GM18873 (cell line): ENCODE results near the gene GALNT18.

Source experiments
- ATAC-seq: cut with Tn5 transposase; IDR thresholded peaks from one replicate; pipeline ENCODE4 v1.9.1; 2021; ENCODE audit warnings: mild to moderate bottlenecking, moderate library complexity, moderate number of reproducible peaks; ENCODE audit not compliant: unreplicated experiment, low FRiP score

The GALNT18 gene

DNA sequence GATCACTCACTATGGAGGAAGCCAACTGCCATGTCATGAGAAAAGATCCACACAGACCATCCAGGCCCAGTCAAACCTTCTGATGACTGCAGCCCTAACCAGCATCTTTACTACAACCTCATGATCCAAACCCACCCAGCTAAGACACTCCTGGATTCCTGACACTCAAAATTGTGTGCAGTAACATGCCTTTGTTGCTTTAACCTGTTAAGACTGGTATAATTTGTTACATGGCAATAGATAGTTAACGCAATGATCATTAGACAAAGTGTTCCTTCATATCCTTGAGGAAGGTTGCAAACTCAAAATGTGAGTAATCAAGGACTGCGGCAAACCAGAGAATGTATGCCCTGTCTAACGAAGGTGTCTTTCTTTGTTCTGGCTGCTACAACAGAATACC lies 221.7 kb downstream of the GALNT18 start:
- ATAC-seq, result no peak

DNA sequence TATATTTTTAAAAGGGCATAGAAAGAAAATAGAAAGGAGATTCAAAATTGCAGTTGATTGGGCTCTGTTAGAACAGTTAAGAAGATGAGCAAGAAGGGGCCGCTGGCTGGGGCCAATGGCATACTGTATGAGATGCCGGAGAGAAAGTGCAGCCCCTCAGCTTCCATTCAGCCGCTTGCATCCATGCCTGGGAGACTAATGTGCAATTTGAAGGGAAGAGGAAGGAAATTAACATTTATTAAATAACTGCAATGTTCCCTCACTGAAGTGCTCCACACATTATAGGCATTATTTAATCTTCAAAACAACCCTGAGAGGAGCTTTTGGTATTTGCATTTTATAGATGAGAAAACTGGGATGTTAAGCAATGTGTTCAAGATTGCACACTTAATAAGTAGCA lies 224.0 kb downstream of the GALNT18 start:
- ATAC-seq, result no peak

DNA sequence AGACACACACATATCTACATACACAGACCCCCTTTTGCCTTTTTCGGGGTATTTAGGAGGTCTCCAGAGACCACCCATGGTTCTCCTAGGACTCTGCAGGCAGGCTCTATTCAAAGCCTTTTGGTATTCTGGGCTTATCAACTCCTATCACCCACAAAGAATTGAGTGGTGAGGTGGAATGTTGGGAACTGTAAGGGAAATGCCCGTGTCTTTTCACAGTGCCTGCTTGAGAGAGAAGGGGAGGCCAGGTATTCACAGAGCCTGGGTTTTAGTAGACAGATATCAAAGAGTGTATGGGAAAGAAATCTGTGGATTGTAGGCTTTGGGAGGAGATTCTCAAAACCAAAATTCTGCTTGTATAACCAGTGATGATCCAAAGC lies 224.8 kb downstream of the GALNT18 start:
- no peak for ATAC-seq

DNA sequence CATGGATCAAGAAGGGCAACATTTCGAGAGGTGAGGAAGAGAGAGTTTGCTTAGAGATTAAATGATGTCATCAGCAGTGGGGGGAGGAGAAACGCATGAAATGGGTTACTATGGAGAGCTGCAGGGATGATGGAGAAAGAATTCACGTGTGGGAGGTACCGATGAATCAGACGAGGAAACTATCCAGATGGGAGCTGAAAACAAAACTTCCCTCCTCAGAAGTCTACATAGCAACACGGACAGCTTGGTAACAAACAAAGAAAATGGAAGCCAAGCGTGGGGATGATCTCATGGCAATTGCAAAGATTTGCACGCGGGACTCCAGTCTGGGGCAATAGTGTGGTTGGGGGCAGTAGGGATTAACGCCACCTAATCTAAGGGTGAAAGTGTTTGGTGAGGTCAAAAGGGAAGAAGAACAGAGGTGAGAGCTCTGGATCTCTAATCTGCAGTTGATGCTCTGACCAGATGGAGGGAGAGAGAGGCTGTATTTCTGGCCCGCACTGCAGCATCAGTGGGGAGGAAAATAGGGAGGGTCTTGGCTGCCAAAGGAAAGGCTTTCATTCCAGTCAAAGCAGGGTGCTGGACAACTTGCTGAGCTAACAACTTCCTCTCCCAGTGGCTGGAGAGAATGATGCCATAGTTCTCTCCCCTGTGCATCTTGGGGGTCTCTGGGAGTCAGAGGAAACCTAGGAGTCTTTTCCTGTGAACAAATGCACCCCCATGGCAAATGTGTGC lies 225.3 kb downstream of the GALNT18 start:
- ATAC-seq, result no peak

DNA sequence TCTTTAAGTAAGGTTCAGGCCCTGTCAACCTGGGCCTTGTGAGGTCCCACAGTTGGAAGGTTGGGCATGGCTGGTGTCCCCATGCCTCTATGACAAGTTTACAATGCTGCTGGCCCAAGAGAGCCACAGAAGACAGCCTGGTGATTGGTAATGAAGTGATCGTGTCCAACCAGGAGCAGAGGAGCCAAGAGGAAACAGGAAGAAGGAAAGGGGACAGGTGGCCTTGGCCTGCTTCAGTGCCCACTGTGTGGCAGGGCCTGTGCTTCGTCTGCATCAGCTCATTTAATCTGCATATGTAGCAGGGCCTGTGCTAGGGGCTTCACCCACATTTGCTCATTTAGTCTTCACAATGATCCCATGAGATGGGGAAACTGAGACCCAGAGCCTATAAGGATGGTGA lies 226.7 kb downstream of the GALNT18 start:
- no peak for ATAC-seq

DNA sequence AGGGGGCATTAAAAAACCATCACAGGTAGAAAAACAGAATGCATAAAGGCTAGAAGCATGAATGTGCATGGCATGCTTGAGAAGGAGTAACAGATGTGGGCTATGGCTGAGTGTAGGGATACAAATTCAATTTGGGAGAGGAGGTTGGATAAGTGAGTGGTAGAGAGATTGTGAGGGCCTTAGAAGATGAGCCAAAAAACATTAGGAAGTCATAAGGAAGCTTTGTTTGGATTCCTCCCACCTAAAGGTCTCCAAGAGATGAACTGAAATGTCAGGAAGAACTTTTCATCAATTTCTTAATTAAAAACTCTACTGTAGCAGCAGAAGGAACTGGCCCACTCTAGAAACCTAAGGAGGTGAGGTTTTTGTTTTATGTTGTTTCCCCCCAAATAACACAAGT lies 227.6 kb downstream of the GALNT18 start:
- no peak for ATAC-seq

DNA sequence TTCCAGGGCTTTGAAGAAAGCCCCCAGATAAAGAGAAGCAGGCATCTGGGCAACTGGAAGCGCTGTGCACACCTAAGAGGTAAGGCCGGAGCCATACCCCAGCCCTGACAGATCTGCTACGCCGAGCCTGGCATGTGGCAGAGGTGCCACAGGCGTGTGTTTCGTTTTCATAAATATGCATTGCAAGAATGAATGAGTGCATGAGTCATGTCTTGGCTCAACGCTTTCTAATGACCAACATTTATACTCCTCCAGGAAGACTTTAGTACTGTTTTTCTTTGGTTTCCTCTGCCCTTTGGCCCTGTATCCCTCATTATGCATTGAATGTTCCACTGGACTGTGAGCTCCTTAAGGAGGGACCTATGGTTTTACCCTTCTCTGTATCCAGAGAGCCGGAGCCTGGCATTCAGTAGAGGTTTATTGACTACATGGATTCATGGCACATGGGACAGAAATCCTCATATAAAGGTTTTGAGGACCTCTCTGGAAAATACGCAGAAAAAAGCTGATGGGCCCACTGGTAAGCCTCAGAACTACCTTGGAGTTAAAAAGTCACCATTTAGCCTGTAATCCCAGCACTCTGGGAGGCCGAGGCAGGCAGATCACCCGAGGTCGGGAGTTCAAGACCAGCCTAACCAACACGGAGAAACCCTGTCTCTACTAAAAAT lies 229.9 kb downstream of the GALNT18 start:
- ATAC-seq, result no peak

DNA sequence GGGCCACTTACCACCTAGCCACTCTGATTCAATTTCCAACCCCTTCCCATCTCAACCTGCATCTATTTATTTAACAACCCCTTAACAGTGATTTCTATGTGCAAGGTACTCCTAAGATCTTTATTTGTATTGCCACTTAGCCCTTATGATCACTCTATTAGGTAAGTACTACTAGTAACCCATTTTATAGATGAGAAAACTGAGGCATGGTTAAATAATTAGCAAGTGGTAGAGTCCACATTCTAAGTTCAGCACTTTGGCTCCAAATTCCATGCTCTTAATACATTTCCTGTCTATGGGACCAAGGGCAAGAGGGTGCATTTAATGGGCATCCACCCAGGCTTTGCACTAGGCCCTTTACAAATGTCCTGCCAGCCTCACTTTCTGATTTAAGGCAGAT lies 230.6 kb downstream of the GALNT18 start:
- no peak for ATAC-seq

DNA sequence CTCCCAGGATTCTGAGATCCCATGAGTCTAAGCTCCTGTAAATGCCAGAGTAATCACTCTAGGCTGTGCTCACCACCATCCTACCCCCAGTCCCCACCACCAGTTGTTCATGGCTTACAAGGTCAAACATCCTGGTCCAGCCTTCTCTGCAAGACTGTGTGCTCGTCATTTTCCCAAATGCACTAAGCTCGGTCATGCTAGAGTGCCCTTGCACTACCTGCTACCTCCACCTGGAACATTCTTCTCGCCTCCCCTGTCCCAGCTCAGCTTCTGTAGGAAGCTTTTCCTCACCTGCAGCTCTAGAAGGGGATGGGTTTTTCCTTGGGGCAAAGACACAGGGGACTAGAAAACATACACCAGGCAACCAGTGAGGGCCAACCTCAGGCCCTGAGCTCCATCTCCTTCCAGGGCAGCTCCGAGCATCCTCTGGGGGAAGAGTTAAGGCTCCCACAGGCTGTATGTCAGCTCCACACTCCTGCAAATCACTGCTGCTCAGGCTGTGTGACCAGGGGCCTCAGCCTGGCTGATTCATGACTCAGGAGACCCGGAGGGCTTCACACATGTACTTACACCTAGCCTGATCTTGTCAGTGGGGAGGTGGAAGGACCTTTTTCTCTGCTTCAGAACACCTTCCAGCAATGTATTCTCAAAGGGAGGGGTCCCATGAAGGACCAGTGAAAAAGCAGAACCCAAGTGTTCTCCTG lies 231.6 kb downstream of the GALNT18 start:
- no peak for ATAC-seq

DNA sequence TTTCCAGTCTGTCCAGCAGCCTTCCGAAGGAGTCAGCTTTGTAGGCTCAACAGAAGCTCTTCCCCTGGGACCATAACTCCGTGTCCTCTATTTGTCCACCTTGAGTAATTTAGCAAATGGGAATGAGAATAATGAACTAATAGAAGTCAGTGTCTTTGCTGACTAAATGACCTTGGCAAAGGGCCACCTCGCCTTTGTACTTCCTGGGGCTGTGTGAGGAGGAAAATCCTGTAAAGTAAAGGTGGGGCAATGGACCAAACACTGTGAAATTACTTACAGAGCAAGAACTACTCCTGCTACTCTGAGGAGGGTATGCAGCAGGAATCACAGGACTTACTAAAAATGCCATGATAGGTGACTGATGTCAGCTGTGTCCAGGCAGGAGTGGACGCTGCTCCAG lies 232.6 kb downstream of the GALNT18 start:
- ATAC-seq, result no peak

DNA sequence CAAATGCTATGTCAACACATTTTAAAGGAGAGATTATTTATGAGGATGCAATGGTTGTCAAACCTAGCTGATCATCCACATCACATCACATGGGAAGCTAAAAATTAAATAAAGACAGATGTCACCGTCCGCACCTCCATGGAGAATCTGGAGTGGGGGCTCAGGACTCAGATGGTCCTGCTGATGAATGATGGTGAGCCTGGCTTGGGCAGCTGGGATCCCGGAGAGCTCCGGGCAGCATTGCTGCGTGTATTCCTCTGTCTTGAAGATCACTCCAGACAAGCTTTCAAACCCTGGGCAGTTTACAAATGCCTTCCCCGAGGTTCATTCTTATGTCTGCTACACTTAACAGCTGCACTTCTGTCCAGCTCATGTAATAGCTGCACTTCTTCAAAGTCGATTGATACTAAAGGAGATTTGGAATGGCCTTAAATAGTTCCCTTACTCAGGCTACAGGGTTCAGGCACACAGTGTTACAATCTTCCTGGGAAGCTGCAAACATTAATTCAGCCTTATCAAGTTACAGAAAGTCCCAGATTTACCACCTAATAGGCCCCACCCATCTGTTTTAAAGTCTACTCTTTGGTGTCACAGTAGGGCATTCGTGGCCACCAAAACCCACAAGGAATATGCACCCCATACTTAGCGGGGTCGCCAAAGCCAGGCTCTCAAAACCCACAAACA lies 234.0 kb downstream of the GALNT18 start:
- no peak for ATAC-seq

DNA sequence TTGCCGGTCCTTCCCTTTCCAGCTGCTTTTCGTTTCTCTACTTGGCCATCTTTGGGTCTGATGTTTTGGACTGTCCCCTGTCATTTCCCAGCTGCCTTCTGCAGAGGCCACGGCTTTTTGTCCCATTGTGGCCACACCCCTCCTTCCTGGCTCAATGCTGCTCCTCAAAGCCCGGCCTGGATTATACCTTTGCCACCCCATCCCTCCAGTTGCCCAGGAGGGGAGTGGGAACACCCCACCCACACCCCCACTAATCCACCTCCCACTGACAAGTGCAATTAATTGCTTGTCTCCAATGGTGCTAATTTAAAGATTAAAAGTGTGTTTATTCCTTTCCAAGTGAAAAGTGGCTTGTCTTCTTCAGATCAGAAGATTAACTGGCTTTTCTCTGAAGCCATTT lies 234.6 kb downstream of the GALNT18 start:
- no peak for ATAC-seq

DNA sequence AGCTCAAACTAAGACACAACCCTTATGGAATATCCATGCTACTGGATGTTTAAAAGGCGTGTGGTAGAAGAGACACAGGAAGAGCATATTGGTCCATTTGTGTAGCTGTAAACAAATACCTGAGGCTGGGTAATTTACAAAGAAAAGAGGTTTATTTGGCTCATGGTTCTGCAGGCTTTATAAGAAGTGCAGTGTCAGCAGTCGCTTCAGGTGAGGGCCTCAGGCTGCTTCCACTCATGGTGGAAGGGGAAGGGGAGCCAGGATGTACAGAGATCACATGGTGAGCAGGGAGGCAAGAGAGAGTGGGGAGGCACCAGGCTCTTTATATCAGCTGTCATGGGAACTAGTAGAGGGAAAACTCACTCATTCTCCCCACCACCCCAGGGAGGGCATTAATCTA lies 237.0 kb downstream of the GALNT18 start:
- ATAC-seq, result no peak

DNA sequence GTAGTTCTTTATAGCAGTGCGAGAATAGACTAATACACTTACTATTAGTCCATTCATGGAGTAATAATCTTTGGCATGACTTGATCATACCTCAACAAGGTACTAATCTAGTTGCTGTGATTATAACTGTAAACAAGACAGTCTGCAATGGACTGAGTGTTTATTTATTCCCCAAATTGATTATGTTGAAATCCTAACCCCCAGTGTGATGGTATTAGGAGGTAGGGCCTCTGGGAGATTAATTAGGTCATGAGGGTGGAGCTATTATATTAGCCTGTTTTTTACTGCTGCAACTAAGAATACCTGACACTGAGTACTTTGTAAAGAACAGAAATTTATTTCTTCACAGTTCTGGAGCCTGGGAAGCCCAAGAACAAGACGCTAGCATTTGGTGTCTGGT lies 237.8 kb downstream of the GALNT18 start:
- no peak for ATAC-seq

DNA sequence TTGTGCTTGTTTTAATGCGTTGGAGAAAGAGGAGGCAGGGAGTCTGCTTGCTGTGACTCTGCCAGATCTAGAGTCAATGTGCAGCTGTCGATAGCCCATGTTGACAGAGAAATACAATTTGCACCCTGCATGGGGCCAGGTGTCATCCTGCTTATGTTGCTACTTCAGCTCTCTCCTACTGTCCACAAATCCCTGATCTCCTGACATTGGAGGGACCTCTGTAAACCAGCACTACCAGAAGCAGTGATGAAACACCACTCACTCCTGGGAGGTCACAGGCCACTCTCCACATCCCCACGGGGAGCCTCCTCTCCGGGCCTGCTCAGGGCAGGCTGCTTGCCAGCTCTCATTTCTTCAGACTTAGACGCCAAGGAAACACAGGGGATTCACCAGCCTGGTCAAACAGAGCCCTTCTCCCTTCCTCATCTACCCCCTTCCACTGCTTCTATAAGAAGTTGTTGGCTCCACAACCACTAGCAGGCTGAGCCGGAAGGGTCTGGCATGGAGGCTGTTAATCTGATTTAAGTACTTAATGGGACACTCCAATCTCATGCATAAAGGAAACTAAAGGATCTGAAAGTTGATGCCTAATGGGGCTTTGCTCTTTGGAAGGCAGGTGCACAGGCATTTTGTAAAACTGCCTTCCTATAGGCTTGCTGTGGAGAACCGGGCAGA lies 238.8 kb downstream of the GALNT18 start:
- no peak for ATAC-seq

DNA sequence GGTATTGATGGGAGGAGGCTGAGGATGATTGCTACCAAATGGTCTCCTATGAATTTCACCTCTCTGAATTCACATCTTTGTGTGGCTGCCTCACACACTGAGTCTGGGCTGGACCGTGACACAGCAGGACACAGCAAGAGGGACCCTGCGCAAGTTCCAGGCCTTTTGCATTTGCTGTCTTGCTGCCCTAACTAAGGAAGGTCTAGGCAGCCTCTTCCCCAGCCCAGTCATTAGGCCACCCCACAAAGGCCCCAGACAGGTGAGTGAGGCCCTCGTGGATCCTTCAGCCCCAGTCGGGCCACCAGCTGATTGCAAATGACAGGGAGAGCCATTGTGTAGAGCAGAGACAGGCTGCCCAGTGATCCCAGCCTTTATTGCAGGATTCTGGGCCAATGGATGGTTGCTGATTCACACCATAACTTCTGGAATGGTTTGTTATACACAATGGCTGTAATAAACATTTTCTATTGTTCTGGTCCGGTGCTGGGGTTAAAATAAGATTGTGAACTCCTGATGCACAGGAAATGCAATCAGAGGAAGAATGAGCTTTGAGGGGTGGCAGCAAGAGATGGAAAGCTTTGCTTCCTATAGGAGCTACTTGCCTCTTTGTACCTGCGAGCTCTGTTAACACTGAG lies 240.2 kb downstream of the GALNT18 start:
- ATAC-seq, result no peak

DNA sequence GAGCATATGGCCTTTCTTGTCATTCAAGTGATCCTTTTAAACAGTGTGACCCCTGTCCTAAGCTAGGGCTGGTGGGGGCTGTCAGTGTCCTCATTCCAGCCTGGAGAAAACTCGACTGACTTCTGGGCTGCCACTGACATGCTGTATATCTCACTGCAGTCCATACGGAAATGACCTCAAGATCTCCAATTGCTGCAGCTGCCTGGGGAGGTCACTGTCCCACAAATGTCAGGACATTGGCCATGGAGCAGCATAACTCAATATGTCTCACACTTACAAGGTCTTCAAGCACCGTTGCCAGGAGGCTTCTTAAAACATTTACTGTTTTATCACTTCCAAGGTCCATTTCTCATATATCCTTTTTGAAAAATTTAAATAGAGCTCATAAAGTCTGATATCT lies 240.9 kb downstream of the GALNT18 start:
- ATAC-seq, result no peak

DNA sequence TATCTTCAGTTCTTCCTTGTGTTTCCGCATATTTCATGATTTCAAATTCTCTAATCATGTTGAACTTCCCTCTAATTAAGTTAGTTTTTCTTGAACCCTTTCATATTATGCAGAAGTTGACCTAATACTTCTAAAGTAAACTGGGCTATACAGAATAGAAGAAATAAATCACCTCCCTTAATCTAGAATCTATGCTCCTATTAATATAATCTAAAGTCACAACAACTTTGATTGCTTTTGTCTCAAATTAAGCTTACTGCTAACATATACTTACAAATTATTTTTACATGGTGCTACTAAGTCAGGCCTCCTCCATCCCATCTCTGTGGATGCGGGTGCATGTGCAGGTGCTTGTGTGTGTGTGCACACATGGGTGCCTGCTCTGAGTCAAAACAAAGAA lies 241.5 kb downstream of the GALNT18 start:
- no peak for ATAC-seq

DNA sequence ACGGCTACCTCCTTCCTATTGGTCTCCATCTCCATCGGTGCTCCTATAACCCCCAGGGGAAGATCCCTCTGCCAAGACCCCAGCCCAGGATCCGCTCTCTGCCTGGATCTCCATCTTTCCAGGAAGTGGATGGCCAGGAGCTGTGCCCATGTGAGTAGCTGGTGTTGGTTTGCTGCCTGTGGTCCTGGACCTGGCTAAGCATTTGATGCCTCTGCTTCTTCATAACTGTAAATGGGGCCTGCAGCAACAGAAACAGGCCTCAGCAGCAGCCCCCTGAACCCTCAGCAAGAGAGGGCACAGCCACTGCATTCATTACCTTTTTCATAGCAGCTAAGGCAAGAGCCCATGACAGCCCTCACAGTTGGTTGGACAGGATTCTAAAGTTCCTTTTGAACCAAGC lies 242.1 kb downstream of the GALNT18 start:
- no peak for ATAC-seq
